NCI-H526 (cell line): ENCODE results near the gene HYLS1.
A peak's percentile ranks its signal among the peaks of the same experiment; 100 is the strongest.
"Not testable (repeated sequence)": the region's sequence is repeated elsewhere in the genome, so short reads cannot be mapped to it uniquely, and the experiment has no call there.

Experiments
- DNase-seq, 2 experiments: peaks; one replicate each; lab custom pipeline; 2025; lab: John Stamatoyannopoulos, UW

Gene HYLS1

DNA sequence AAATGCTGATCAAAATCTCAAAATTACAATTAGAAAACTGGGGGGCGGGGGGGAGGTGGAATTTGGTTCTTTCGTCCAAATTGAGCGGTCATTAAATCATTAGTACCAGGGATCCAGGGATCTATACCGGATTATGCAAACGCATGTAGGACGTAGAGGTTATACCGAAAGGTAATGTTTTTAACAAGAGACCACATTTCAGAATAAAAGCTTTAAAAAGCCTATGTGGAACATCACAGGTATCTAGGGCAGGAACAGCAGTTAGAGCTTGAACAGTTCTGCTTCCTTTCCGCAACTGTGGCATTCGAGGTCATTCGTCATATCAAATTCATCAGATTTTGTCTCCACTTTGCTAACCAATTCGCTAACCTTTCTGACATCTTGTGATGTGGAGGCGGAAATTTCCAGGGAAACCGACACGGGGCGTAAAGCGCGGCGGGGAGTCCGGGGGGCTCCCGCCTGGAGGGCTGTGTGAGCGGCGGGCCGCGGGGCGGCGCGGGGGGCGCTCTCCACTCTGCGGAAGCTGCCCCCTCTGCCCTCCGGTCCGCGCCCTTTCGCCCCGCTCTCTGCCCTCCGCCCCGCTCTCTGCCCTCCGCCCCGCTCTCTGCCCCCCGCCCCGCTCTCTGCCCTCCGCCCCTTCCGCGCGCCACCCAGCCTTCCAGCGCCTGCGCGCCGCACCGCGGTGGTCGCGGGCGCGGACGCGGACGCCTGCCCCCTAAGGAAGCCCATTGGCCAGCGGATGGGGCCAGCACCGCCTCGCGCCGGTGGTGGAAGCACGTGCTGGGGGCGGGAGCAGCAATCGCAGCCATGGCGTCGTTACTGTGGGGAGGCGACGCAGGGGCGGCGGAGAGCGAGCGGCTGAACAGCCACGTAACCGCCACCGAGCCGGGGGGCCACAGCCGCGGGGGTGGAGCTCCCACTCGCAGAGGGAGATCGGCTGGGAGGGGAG lies 16.5 kb downstream of the HYLS1 start, which contains the start of gene DDX25:
Gene DDX25, plus strand, starts transcription at position 798 of the 949 bp plus-strand sequence. Its CDS starts 10 bp downstream, at position 808.
- peak; percentile 47 to 91 for DNase-seq

- DNase-seq, result no peak
Observed at GRCh38 chr11:125904678-125905077, 17.2 kb downstream of the HYLS1 start.

DNA sequence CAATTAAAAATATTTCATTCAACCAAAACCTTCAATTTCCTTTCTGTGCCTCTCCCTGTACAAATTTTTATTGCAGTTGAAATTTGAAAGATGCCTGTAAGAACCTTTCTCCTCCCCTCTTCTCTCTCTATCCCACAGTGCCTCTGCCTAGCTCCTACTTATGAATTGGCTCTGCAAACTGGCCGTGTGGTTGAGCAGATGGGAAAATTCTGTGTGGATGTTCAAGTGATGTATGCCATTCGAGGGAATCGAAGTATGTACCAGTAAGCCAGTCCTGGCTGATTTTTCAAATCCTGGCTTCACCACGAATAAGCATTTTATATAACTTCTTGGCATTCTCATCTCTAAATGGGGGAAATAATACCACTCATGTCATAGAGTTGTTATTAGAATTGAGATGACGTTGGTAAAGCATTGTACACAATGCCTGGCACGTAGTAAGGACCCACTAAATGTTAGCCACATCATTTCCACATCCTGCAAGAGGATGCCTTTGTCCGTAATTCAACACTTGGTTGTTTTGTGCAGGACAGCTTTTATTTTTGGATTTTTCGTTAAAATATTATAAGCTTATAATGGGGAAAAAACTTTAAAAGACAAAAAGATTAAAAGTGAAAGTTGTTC lies 22.9 kb downstream of the HYLS1 start:
- DNase-seq, result no peak

DNA sequence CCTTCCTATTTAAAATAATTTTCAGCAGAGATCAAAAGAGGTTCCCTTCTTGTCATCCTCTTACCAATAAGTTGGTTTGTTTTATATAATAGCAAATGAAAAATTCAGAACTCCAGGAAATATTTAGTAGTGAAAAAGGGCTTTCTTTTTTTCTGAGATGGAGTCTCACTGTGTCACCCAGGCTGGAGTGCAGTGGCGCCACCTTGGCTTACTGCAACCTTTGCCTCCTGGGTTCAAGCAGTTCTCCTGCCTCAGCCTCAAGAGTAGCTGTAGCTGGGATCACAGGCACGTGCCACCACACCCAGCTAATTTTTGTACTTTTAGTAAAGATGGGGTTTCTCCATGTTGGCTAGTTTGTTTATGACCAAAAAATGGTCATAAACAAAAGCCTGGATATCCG lies 27.1 kb downstream of the HYLS1 start:
- DNase-seq, result not testable (repeated sequence)

GRCh38 chr11:125916683-125917347 lies 29.3 kb downstream of the HYLS1 start:
- DNase-seq, result no peak

- DNase-seq, result peak in 1 of 2 experiments; percentile 24
Observed at GRCh38 chr11:125918140-125918840, 30.8 kb downstream of the HYLS1 start.

DNA sequence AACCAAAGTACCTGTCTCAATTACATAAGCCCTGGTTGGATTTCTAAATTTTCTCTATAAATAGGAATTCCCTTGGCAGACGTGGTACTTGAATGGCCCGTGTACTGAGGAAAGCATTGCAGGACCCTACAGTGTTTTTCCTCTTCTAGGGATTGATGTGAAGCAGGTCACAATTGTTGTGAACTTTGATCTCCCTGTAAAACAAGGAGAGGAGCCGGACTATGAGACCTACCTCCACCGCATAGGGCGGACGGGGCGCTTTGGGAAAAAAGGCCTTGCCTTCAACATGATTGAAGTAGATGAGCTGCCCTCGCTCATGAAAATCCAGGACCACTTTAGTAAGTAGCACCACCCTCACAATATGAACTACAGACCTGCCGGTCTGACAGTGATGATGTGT lies 33.6 kb downstream of the HYLS1 start:
- DNase-seq, result no peak

- DNase-seq, result no peak
Observed at GRCh38 chr11:125922156-125922555, 34.7 kb downstream of the HYLS1 start.

DNA sequence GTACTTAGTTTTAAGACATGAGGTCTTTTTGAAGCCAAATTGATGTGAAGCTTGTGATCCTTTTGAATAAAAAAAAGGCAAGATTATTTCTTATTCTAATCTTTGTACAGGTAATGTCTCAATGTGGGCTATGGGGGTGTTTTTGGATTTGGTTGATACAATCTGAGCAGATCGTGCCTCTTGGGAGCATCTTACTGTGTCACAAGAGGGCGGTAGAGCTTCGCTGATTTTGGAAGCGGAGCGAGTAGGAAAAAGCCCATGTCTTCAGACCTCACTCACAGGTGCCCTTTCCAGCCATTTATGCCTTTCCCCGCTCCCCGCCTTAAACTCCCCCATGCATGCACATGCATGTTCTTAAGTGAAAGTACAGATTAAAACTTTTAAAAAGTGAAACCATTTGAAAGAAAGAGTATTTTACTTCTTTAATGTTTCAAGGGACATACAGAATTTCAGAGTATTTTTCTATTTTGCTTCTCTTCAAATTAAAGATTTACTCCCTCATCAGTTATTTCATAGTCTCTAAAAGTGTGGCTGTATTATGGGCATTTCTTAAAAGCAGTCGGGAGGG lies 35.6 kb downstream of the HYLS1 start:
- peak; percentile 82 to 96 for DNase-seq

- no peak for DNase-seq
Observed at GRCh38 chr11:125923633-125924032, 36.2 kb downstream of the HYLS1 start.

DNA sequence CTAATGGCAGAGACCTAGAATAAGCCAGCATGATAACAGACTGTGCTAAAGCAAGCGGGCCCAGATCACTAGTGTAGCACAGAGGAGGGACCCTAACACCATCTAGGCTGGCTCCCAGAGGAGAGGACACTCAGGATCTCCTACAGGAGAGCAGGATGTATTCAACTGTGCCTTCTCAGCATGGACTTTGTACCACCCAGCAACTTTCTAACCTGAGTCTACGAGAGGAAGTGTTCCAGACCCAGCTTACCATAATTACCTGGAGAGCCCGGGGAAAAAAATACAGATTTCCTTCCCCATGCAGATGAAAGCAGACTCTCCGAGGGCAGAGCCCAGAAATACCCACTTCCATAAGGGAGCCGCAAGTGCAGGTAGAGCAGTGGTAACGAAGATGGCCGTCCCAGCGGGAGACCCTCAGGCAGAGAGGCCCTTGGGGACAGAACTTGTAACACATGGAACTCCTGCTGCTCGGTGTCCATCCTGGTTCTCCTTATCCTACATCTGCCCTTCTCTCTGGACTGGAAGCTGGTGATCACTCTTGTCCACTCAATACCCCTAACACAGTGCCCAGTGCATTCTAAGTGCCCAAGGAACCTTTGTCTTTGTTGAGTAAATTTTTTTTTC lies 37.0 kb downstream of the HYLS1 start:
- no peak for DNase-seq

GRCh38 chr11:125925247-125925740 lies 37.8 kb downstream of the HYLS1 start:
- no peak for DNase-seq

GRCh38 chr11:125925804-125926203 lies 38.3 kb downstream of the HYLS1 start:
- no peak for DNase-seq

GRCh38 chr11:125926682-125927081 lies 39.2 kb downstream of the HYLS1 start:
- no peak for DNase-seq

- DNase-seq, result no peak
Observed at GRCh38 chr11:125929445-125930075, 42.1 kb downstream of the HYLS1 start.

- no peak for DNase-seq
Observed at GRCh38 chr11:125930076-125930450, 42.6 kb downstream of the HYLS1 start.

- DNase-seq, result no peak
Observed at GRCh38 chr11:125931116-125931515, 43.6 kb downstream of the HYLS1 start.

DNA sequence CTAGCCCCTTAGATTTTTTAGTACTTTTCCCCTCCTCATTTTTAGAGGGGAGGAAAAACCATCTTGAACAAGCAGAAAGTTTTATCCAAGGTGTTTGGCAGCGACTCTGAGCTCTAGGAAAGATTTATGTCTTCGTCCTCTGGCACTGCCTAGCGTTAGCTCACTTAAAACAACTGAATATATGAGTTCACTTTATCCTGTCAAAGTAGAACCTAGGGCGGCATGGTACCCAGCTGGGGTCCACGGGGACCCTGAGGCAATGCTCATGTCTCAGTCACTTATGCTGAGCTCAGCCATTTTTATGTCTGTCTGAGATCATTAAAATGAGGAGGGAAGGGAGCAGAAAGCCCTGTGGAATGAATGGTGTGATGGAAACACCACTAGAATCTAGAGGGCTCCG lies 44.2 kb downstream of the HYLS1 start:
- DNase-seq, result no peak

- no peak for DNase-seq
Observed at GRCh38 chr11:125932301-125932700, 44.8 kb downstream of the HYLS1 start.

GRCh38 chr11:125933030-125933813 lies 45.8 kb downstream of the HYLS1 start:
- DNase-seq, result no peak
